Mesendoderm (in vitro differentiated cells): ENCODE measurements around the gene ADM5.
A peak's percentile ranks its signal among the peaks of the same experiment; 100 is the strongest.

Experiments used
- DNase-seq: peaks from one replicate; pipeline ENCODE4 v3.0.0; 2013
- H2AK5ac ChIP-seq: 2 replicates; pipeline ENCODE4 v1.6.1; 2013; ENCODE audit warnings: low read length, inconsistent platforms
- H2BK120ac ChIP-seq: 2 replicates; pipeline ENCODE4 v1.6.1; 2013; ENCODE audit warnings: low read depth, mild to moderate bottlenecking, low read length, moderate library complexity, mixed read lengths
- H2BK15ac ChIP-seq: replicated peaks from 2 replicates; pipeline ENCODE4 v1.6.1; 2013; ENCODE audit warnings: low read depth, mild to moderate bottlenecking, moderate library complexity
- H2BK5ac ChIP-seq: 2 replicates; pipeline ENCODE4 v1.6.1; 2013; ENCODE audit warnings: low read length, inconsistent platforms
- H3K18ac ChIP-seq: 2 replicates; pipeline ENCODE4 v1.6.1; 2013; ENCODE audit warnings: mild to moderate bottlenecking, low read length, mixed read lengths
- H3K23ac ChIP-seq: one replicate; pipeline ENCODE4 v1.6.1; 2013; ENCODE audit warnings: low read length
- H3K27ac ChIP-seq: 2 replicates; pipeline ENCODE4 v1.5.1; 2013; ENCODE audit warnings: low read depth, mild to moderate bottlenecking, inconsistent platforms, low read length, moderate library complexity
- H3K27me3 ChIP-seq: 2 replicates; pipeline ENCODE4 v1.6.1; 2013; ENCODE audit warnings: low read length, control low read depth, mild to moderate bottlenecking, inconsistent platforms; ENCODE audit not compliant: insufficient read depth, poor library complexity
- H3K36me3 ChIP-seq: 2 replicates; pipeline ENCODE4 v1.6.1; 2013; ENCODE audit warnings: low read length, inconsistent platforms; ENCODE audit not compliant: control insufficient read depth, insufficient read depth
- H3K4ac ChIP-seq: one replicate; pipeline ENCODE4 v1.6.1; 2013; ENCODE audit warnings: low read depth, mild to moderate bottlenecking, low read length, moderate library complexity
- H3K4me1 ChIP-seq: 2 replicates; pipeline ENCODE4 v1.6.1; 2013; ENCODE audit warnings: low read depth, low read length, inconsistent platforms; ENCODE audit not compliant: control insufficient read depth
- H3K4me2 ChIP-seq: 2 replicates; pipeline ENCODE4 v1.6.1; 2013; ENCODE audit warnings: low read length
- H3K4me3 ChIP-seq: 2 replicates; pipeline ENCODE4 v1.5.1; 2013; ENCODE audit warnings: mild to moderate bottlenecking, low read length
- H3K56ac ChIP-seq: one replicate; pipeline ENCODE4 v1.6.1; 2013; ENCODE audit warnings: low read length
- H3K79me1 ChIP-seq: 2 replicates; pipeline ENCODE4 v1.6.1; 2013; ENCODE audit warnings: low read length, inconsistent platforms
- H3K79me2 ChIP-seq: 2 replicates; pipeline ENCODE4 v1.6.1; 2013; ENCODE audit warnings: mild to moderate bottlenecking, low read length; ENCODE audit not compliant: control insufficient read depth, insufficient read depth
- H3K9ac ChIP-seq: 2 replicates; pipeline ENCODE4 v1.6.1; 2013; ENCODE audit warnings: low read length, inconsistent platforms
- H4K5ac ChIP-seq: one replicate; pipeline ENCODE4 v1.6.1; 2013; ENCODE audit warnings: low read length
- H4K8ac ChIP-seq: one replicate; pipeline ENCODE4 v1.6.1; 2013; ENCODE audit warnings: low read depth, mild to moderate bottlenecking, control low read depth, low read length, moderate library complexity
- WGBS: extraction: QIAGEN DNeasy Blood & Tissue Kit; methylation state at CpG from one replicate; pipeline ENCODE4 v1.1.7; 2013; ENCODE audit warnings: low lambda C conversion rate, missing lambda C conversion rate; ENCODE audit not compliant: insufficient coverage; ENCODE audit errors: extremely low coverage; 5-methylcytosine and 5-hydroxymethylcytosine counted together

The ADM5 gene

DNA sequence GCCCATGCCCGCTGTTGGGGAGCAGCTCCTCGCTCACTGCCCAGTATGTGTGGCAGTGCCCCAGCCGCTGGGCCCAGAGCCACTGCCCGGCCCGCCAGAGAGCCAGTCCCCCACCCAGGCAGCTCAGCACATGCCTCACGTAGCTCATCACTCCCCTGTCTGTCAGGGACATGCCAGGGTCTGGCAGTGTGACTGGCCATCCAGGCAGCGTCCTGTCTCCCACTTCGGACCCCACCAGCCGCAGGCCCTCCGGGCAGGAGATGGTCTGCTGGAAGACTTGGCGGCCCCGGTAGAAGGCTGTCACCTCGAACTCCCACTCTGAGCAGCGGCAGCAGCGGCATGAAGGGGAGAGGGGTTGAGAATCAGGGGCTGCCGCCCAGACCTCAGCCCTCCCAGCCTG lies 27.4 kb upstream of the ADM5 start:
- no CpG with 5 or more reads among the region's 16 CpGs for WGBS
- H2AK5ac ChIP-seq: no peak overlapping the region
- DNase-seq: no peak
- no peak overlapping the region for H3K56ac ChIP-seq
- H3K4ac ChIP-seq: no peak overlapping the region
- H2BK15ac ChIP-seq: no peak overlapping the region
- peaks cover 16% of the 10 kb centered on the region for H3K79me2 ChIP-seq
- H3K4me1 ChIP-seq: peaks cover 2% of the 10 kb centered on the region
- H3K79me1 ChIP-seq: peaks cover 13% of the 10 kb centered on the region
- H3K9ac ChIP-seq: no peak overlapping the region
- H4K8ac ChIP-seq: no peak overlapping the region
- peaks cover 19% of the 10 kb centered on the region for H3K36me3 ChIP-seq
- H2BK5ac ChIP-seq: no peak overlapping the region
- H3K23ac ChIP-seq: no peak overlapping the region
- H2BK120ac ChIP-seq: no peak overlapping the region
- no peak overlapping the region for H3K27ac ChIP-seq
- no peak overlapping the region for H3K4me3 ChIP-seq
- no peak overlapping the region for H3K18ac ChIP-seq
- no peak overlapping the region for H4K5ac ChIP-seq
- no peaks in the 10 kb centered on the region for H3K27me3 ChIP-seq
- H3K4me2 ChIP-seq: no peak overlapping the region

DNA sequence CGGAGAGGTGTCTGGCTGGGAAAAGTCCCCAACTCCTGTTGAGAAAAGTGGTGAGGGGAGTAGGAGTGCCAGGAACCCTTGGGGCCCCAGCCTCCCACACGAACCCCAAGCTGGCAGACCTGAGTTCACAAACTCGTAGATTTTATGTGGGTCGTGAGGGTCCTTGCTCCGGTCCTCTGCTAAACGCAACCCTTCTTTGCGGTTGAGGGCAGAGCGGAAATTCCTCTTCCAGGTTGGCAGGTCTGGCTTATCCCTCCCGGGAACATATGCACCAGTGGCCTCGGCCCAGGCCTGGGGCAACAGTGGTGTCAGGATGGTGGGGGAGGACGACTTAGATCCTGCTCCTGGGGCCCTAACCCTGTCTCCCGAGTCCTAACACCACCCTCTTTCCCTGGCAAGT lies 26.2 kb upstream of the ADM5 start:
- H3K79me1 ChIP-seq: peaks cover 17% of the 10 kb centered on the region
- peaks cover 2% of the 10 kb centered on the region for H3K4me1 ChIP-seq
- H4K8ac ChIP-seq: no peak overlapping the region
- H3K27ac ChIP-seq: no peak overlapping the region
- no peak overlapping the region for H3K23ac ChIP-seq
- H3K36me3 ChIP-seq: peaks cover 15% of the 10 kb centered on the region
- H4K5ac ChIP-seq: no peak overlapping the region
- H3K9ac ChIP-seq: no peak overlapping the region
- H2AK5ac ChIP-seq: no peak overlapping the region
- H2BK120ac ChIP-seq: no peak overlapping the region
- no peak overlapping the region for H3K18ac ChIP-seq
- no peak overlapping the region for H3K4me3 ChIP-seq
- peaks cover 19% of the 10 kb centered on the region for H3K79me2 ChIP-seq
- H2BK5ac ChIP-seq: no peak overlapping the region
- H2BK15ac ChIP-seq: no peak overlapping the region
- no peak overlapping the region for H3K56ac ChIP-seq
- no peak overlapping the region for H3K4ac ChIP-seq
- no peaks in the 10 kb centered on the region for H3K27me3 ChIP-seq
- DNase-seq: no peak
- H3K4me2 ChIP-seq: no peak overlapping the region
- no CpG with 5 or more reads among the region's 12 CpGs for WGBS

DNA sequence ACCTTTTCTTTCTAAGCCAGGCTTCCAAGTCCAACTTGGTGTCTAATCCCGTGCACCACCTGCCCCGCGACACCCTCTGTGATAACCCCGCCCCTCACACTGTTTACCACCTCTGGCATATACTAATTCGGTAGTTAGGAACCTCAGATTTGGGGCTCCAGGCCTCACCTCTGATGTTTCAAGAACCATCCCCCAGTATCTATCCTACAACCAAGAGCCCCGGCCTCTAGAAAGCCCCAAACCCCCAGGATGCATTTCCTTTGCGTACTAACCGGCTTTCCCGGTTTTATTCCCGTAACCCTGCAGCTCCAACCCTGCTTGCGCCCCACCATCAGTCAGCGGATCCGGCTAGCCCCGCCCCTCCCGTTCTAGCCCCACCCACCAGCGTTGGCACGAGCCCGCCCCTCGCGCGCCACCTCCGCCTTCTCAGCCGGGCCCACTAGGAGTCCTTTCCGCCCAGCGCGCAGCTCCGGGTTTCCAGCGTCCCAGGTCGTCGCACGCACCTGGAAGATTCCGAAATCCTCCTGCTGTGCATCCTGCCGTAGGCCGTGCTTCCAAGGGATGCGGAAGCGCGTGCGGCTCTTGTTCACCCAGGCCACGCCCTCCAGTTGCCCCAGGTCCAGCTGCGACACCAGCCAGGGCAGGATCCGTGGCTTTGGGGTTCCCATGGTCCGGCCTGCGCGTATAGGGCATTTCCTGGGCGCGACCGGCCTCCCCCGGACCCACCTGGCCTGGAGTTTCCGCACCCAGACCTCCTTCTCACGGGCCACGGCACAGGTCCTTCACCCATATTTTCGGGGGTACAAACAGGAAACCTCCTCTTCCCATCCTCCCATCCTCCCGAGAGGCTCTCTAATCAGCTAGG lies 25.0 kb upstream of the ADM5 start:
- peaks cover 19% of the 10 kb centered on the region for H3K79me2 ChIP-seq
- WGBS: no CpG with 5 or more reads among the region's 53 CpGs
- H4K5ac ChIP-seq: no peak overlapping the region
- peaks cover 2% of the 10 kb centered on the region for H3K4me1 ChIP-seq
- H3K79me1 ChIP-seq: peaks cover 17% of the 10 kb centered on the region
- peak overlapping the region; percentile 100 for H3K4me2 ChIP-seq
- H2AK5ac ChIP-seq: peak overlapping the region; percentile 99
- peak; percentile 92 for DNase-seq
- no peak overlapping the region for H4K8ac ChIP-seq
- H3K4ac ChIP-seq: no peak overlapping the region
- H3K4me3 ChIP-seq: peak overlapping the region; percentile 99
- no peak overlapping the region for H3K18ac ChIP-seq
- H3K27ac ChIP-seq: peak overlapping the region; percentile 55
- peak overlapping the region; percentile 99 for H3K9ac ChIP-seq
- H3K56ac ChIP-seq: peak overlapping the region; percentile 99
- peak overlapping the region; percentile 78 for H2BK5ac ChIP-seq
- no peaks in the 10 kb centered on the region for H3K27me3 ChIP-seq
- peak overlapping the region; percentile 94 for H3K23ac ChIP-seq
- no peak overlapping the region for H2BK15ac ChIP-seq
- peaks cover 8% of the 10 kb centered on the region for H3K36me3 ChIP-seq
- H2BK120ac ChIP-seq: no peak overlapping the region

DNA sequence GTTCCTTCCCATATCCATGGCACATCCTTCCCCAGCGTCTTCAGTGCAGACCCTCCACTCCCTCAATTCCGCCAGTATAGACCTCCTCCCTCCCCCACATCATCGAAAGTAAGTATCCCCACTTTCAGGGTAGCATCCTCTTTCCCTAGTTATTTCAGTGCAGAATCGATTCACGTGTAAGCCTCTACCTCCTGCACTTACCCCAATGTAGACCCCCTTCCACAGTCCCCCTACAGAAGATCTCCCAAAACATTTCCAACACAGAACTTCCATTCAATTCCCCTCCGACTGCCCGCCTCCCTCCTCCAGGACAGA lies 24.4 kb upstream of the ADM5 start:
- peaks cover 20% of the 10 kb centered on the region for H3K79me1 ChIP-seq
- H2BK5ac ChIP-seq: peak overlapping the region; percentile 78
- H3K4ac ChIP-seq: no peak overlapping the region
- H2BK15ac ChIP-seq: no peak overlapping the region
- peak overlapping the region; percentile 99 for H2AK5ac ChIP-seq
- H3K79me2 ChIP-seq: peaks cover 19% of the 10 kb centered on the region
- H3K4me3 ChIP-seq: peak overlapping the region; percentile 99
- no peak overlapping the region for H3K18ac ChIP-seq
- H2BK120ac ChIP-seq: no peak overlapping the region
- peak overlapping the region; percentile 100 for H3K4me2 ChIP-seq
- peak; percentile 32 for DNase-seq
- H3K9ac ChIP-seq: peak overlapping the region; percentile 99
- WGBS: no CpG with 5 or more reads among the region's 7 CpGs
- peaks cover 6% of the 10 kb centered on the region for H3K36me3 ChIP-seq
- H3K23ac ChIP-seq: peak overlapping the region; percentile 94
- no peaks in the 10 kb centered on the region for H3K27me3 ChIP-seq
- no peak overlapping the region for H4K5ac ChIP-seq
- peak overlapping the region; percentile 55 for H3K27ac ChIP-seq
- peak overlapping the region; percentile 99 for H3K56ac ChIP-seq
- H3K4me1 ChIP-seq: peaks cover 2% of the 10 kb centered on the region
- no peak overlapping the region for H4K8ac ChIP-seq

DNA sequence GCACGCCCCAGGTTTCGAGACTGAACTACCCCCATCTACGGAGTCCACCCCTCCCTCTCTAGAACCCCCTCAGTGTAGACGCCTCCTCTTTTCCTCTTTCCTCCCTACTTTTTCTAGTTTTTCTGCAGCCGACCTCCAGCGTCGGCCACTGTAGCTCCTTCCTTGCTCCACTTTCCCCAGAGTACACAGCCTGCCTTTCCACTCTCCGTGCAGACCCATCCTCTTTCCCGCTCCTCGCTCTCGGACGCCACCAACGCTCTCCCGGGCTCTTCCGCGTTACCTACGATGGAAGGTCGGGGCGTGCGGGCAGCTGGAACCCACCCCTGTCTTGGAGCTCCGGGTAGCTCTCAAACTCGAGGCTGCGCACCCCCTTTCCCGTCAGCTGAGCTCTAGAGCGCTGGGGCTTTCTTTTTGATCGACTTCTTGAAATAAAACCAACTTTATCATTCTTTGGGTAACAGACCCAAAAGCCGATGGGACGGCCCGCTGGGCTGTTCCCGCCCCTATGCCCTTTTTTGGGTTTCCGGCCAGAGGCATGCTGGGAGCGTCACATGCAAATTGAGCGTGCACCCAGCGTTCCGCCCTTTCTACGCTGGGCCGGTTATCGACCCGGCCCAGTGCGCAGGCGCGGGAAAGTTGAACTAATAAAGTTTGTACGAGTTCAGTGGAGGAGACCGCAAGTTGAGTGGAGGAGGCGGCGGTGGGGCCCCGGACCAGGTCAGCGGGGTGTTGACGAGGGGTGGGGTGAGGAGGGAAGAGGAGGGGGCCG lies 23.9 kb upstream of the ADM5 start, which contains the start of the genes BCL2L12 and IRF3:
BCL2L12 (plus strand) TSS at position 583 of the 769 bp plus-strand sequence. CDS start 760 bp downstream, outside the sequence.
IRF3 (minus strand) TSS at position 507 of the 769 bp plus-strand sequence. CDS start 1,019 bp downstream, outside the sequence.
- H3K4me3 ChIP-seq: peak within 1 kb of the TSS; percentile 99
- no peak within 1 kb of the TSS for H4K8ac ChIP-seq
- H3K4me1 ChIP-seq: peaks cover 2% of the 10 kb centered on the region
- H3K27ac ChIP-seq: peak within 1 kb of the TSS; percentile 55
- peak; percentile 97 for DNase-seq
- peak within 1 kb of the TSS; percentile 99 for H3K56ac ChIP-seq
- H3K36me3 ChIP-seq: peaks cover 6% of the 10 kb centered on the region
- peaks cover 20% of the 10 kb centered on the region for H3K79me1 ChIP-seq
- peak within 1 kb of the TSS; percentile 78 for H2BK5ac ChIP-seq
- H3K4me2 ChIP-seq: peak within 1 kb of the TSS; percentile 100
- no peak within 1 kb of the TSS for H4K5ac ChIP-seq
- H2BK120ac ChIP-seq: no peak within 1 kb of the TSS
- no peaks in the 10 kb centered on the region for H3K27me3 ChIP-seq
- H2BK15ac ChIP-seq: no peak within 1 kb of the TSS
- peak within 1 kb of the TSS; percentile 99 for H2AK5ac ChIP-seq
- WGBS: no CpG with 5 or more reads among the region's 50 CpGs
- peaks cover 19% of the 10 kb centered on the region for H3K79me2 ChIP-seq
- H3K4ac ChIP-seq: peak within 1 kb of the TSS; percentile 77
- peak within 1 kb of the TSS; percentile 95 for H3K23ac ChIP-seq
- peak within 1 kb of the TSS; percentile 99 for H3K9ac ChIP-seq
- H3K18ac ChIP-seq: peak within 1 kb of the TSS; percentile 85
